ENCODE measurements around the gene ABI3BP. TPM values are rescaled to one million over a fixed set of nuclear protein-coding genes. Genes with fewer than 3 reads are reported as not detected.

The ABI3BP gene
- total RNA-seq, 1 experiment from 2014 or later = 0.28 TPM

GRCh38 chr3:100963041-100963440 lies 30.2 kb downstream of the ABI3BP start:
- Histone ChIP-seq H2AK5ac (ENCODE audit: insufficient read length, low read length) (no peak overlapping the region), H3K4ac (ENCODE audit: low read depth, low read length) (no peak overlapping the region), H2BK20ac (ENCODE audit: low read depth, low read length, poor library complexity, severe bottlenecking) (no peak overlapping the region), H2BK12ac (ENCODE audit: insufficient read length, low read depth, low read length) (no peak overlapping the region), H4K8ac (replicated peaks; ENCODE audit: insufficient read length, low read depth, low read length) (no peak overlapping the region), H4K20me1 (ENCODE audit: control insufficient read depth, insufficient read depth, insufficient read length) (no peaks in the 10 kb centered on the region), H3T11ph (ENCODE audit: low read length) (no peak overlapping the region), H3K14ac (ENCODE audit: insufficient read depth, low read length) (no peak overlapping the region), H2BK120ac (ENCODE audit: low read depth, low read length, poor library complexity, severe bottlenecking) (no peak overlapping the region), H3K56ac (ENCODE audit: insufficient read length, low read depth, low read length) (no peak overlapping the region), H3K4me2 (ENCODE audit: insufficient read depth, insufficient read length, low read length) (no peak overlapping the region), H4K91ac (ENCODE audit: insufficient read length, low read depth, low read length) (no peak overlapping the region), H3K23me2 (ENCODE audit: insufficient read length, low read depth, low read length, poor library complexity, severe bottlenecking) (no peaks in the 10 kb centered on the region), H3K4me1 (ENCODE audit: insufficient read depth, low read length) (no peaks in the 10 kb centered on the region), H4K5ac (ENCODE audit: insufficient read length, low read depth, low read length) (no peak overlapping the region), H2BK5ac (ENCODE audit: insufficient read length, low read length) (no peak overlapping the region), H2AFZ (ENCODE audit: low read length) (no peak overlapping the region), H2BK15ac (ENCODE audit: low read depth, low read length) (no peak overlapping the region), H3K18ac (ENCODE audit: insufficient read length, low read depth, low read length) (no peak overlapping the region), H3K79me1 (ENCODE audit: insufficient read depth, low read depth, low read length, poor library complexity, severe bottlenecking) (no peaks in the 10 kb centered on the region), H3K27ac (ENCODE audit: insufficient read length, low read depth, low read length) (no peak overlapping the region), H3K23ac (ENCODE audit: insufficient read length, low read depth, low read length) (no peak overlapping the region), H3K9ac (ENCODE audit: extremely low read depth, insufficient read length, low read length) (no peak overlapping the region), H3K79me2 (ENCODE audit: insufficient read depth, low read length) (no peaks in the 10 kb centered on the region), H3K9me3 (ENCODE audit: control insufficient read depth, low read depth, low read length) (no peaks in the 10 kb centered on the region), H3K27me3 (ENCODE audit: insufficient read depth, low read length) (no peaks in the 10 kb centered on the region)
- Mint-ChIP-seq H3K4me3 (no peak overlapping the region), H3K27me3 (ENCODE audit: low read depth) (no peaks in the 10 kb centered on the region), H3K9me3 (peaks cover 9 to 16% of the 10 kb centered on the region in 2 experiments; a peak in 4 of 5 replicates), H3K4me1 (no peaks in the 10 kb centered on the region), H3K36me3 (ENCODE audit: insufficient read depth in 1 of 3, low read depth in 3 of 3) (peaks cover 6 to 10% (median 8%) of the 10 kb centered on the region in 3 experiments; a peak in 4 of 7 replicates), H3K27ac (no peak overlapping the region)
- TF ChIP-seq CTCF (conservative IDR thresholded peaks at IDR 0.05) = no peak
- DNase-seq = no peak
- no CpG with 5 or more reads among the region's 1 CpG for WGBS (ENCODE audit: extremely low coverage, insufficient read length, low lambda C conversion rate)

Measured in H9 (cell line).